DOHH2 (cell line): ENCODE measurements around the gene BLTP3A.

Source experiments
- H3F3A ChIP-seq: fragments of 200-600 bp; sonication (generic), shearing (Covaris generic); 2 replicates; pipeline ENCODE4 v1.6.0; 2016; ENCODE audit warnings: antibody characterized with exemption, mild to moderate bottlenecking; ENCODE audit not compliant: control insufficient read depth, insufficient read depth
- H3K27ac ChIP-seq: fragments of 200-600 bp; sonication (generic); 2 replicates; pipeline ENCODE4 v1.5.1; 2014; ENCODE audit warnings: low read depth, mild to moderate bottlenecking, low read length, moderate library complexity
- H3K27me3 ChIP-seq: fragments of 200-600 bp; sonication (generic); 2 replicates; pipeline ENCODE4 v1.6.1; 2014; ENCODE audit warnings: mild to moderate bottlenecking, low read length, mixed read lengths; ENCODE audit not compliant: control insufficient read depth
- H3K36me3 ChIP-seq: fragments of 200-600 bp; sonication (generic); 2 replicates; pipeline ENCODE4 v1.6.1; 2014; ENCODE audit warnings: mild to moderate bottlenecking, low read length, moderate library complexity, mixed read lengths; ENCODE audit not compliant: control insufficient read depth
- H3K4me1 ChIP-seq: fragments of 200-600 bp; sonication (generic); 2 replicates; pipeline ENCODE4 v1.6.1; 2014; ENCODE audit warnings: mild to moderate bottlenecking, low read length, mixed read lengths; ENCODE audit not compliant: control insufficient read depth
- H3K4me2 ChIP-seq: fragments of 200-600 bp; sonication (generic); 2 replicates; pipeline ENCODE4 v1.6.0; 2014; ENCODE audit warnings: mild to moderate bottlenecking, low read length, moderate library complexity
- H3K4me3 ChIP-seq: fragments of 200-600 bp; sonication (generic); 2 replicates; pipeline ENCODE4 v1.5.1; 2014; ENCODE audit warnings: mild to moderate bottlenecking, low read length, mixed read lengths
- H3K79me2 ChIP-seq: fragments of 200-600 bp; sonication (generic); 2 replicates; pipeline ENCODE4 v1.6.1; 2014; ENCODE audit warnings: mild to moderate bottlenecking, low read length, mixed read lengths; ENCODE audit not compliant: control insufficient read depth
- H3K9me2 ChIP-seq: fragments of 200-600 bp; sonication (generic); replicated peaks from 2 replicates; pipeline ENCODE4 v1.6.1; 2014; ENCODE audit warnings: mild to moderate bottlenecking, low read length, mixed read lengths; ENCODE audit not compliant: control insufficient read depth
- H3K9me3 ChIP-seq: fragments of 200-600 bp; sonication (generic); 2 replicates; pipeline ENCODE4 v1.6.1; 2014; ENCODE audit warnings: antibody characterized with exemption, low read length, mixed read lengths; ENCODE audit not compliant: control insufficient read depth, insufficient read depth
- H4K20me1 ChIP-seq: fragments of 200-600 bp; sonication (generic); 2 replicates; pipeline ENCODE4 v1.6.0; 2014; ENCODE audit warnings: low read depth, mild to moderate bottlenecking, antibody characterized with exemption, low read length, moderate library complexity; ENCODE audit not compliant: control insufficient read depth, insufficient read depth
- CTCF ChIP-seq: fragments of 200-600 bp; sonication (generic); IDR thresholded peaks from one replicate; pipeline ENCODE4 v1.5.1; 2014; ENCODE audit warnings: antibody characterized with exemption, mild to moderate bottlenecking, low read depth, low read length; ENCODE audit not compliant: poor library complexity, severe bottlenecking
- EZH2phosphoT487 ChIP-seq: fragments of 200-600 bp; sonication (generic); IDR thresholded peaks from 2 replicates; pipeline ENCODE4 v1.6.1; 2017; ENCODE audit warnings: borderline replicate concordance, mild to moderate bottlenecking, antibody characterized with exemption, low read length, moderate library complexity, mixed read lengths

BLTP3A gene

GRCh38 chr6:34837528-34837927 is 45.6 kb downstream of the BLTP3A start:
- Histone ChIP-seq H3K27me3 (no peaks in the 10 kb centered on the region), H3K36me3 (peaks cover 25% of the 10 kb centered on the region), H3K27ac (no peak overlapping the region)

GRCh38 chr6:34839666-34840352 is 47.9 kb downstream of the BLTP3A start:
- Histone ChIP-seq H3F3A (no peaks in the 10 kb centered on the region; the same call in 1 of the 2 replicates), H3K9me3 (no peaks in the 10 kb centered on the region), H3K27me3 (no peaks in the 10 kb centered on the region), H3K4me3 (no peak overlapping the region), H3K4me2 (no peak overlapping the region), H4K20me1 (no peaks in the 10 kb centered on the region), H3K4me1 (no peaks in the 10 kb centered on the region), H3K27ac (no peak overlapping the region), H3K9me2 (no peaks in the 10 kb centered on the region), H3K36me3 (peaks cover 17% of the 10 kb centered on the region), H3K79me2 (no peaks in the 10 kb centered on the region)
- TF ChIP-seq CTCF = no peak

More at GRCh38 chr6:34837528-34837927, 45.6 kb downstream of the BLTP3A start:
- no peak overlapping the region for H3K4me3 ChIP-seq
- H3K4me1 ChIP-seq = no peaks in the 10 kb centered on the region
- no peak overlapping the region for H3K4me2 ChIP-seq
- H4K20me1 ChIP-seq = no peaks in the 10 kb centered on the region
- no peaks in the 10 kb centered on the region; the same call in 1 of the 2 replicates for H3F3A ChIP-seq
- TF ChIP-seq CTCF (no peak), EZH2phosphoT487 (no peak)
- H3K9me2 ChIP-seq = no peaks in the 10 kb centered on the region
- H3K79me2 ChIP-seq = no peaks in the 10 kb centered on the region
- no peaks in the 10 kb centered on the region for H3K9me3 ChIP-seq
